Calu3 (cell line): ENCODE data around the gene NLRP6. TPM values are rescaled to one million over a fixed set of nuclear protein-coding genes. Genes with fewer than 3 reads are reported as not detected.
"Not testable (repeated sequence)": the region's sequence is repeated elsewhere in the genome, so short reads cannot be mapped to it uniquely, and the experiment has no call there.

Experiments used
- BruUV-seq: library from RNA; stranded (reverse); fragments of 400-500 nt; replicated peaks from 2 replicates; lab custom pipeline; 2021; lab: Mats Ljungman, UMichigan
- CTCF ChIA-PET: fragments of 300-600 bp; sonication (Branson Sonifier 250); formaldehyde crosslinking; loops from one replicate; lab custom pipeline; 2022; ENCODE audit warnings: antibody characterized with exemption; lab: Charles Lee
- DNase-seq: peaks from one replicate; pipeline ENCODE4 v3.0.0; 2022
- H3K27ac Mint-ChIP-seq: one replicate; pipeline ENCODE4 v1.8.0; 2022; ENCODE audit warnings: mixed read lengths; ENCODE audit not compliant: unreplicated experiment
- H3K27me3 Mint-ChIP-seq: one replicate; pipeline ENCODE4 v1.8.0; 2022; ENCODE audit warnings: mixed read lengths; ENCODE audit not compliant: unreplicated experiment
- H3K36me3 Mint-ChIP-seq: one replicate; pipeline ENCODE4 v1.8.0; 2022; ENCODE audit warnings: mild to moderate bottlenecking, moderate library complexity, mixed read lengths; ENCODE audit not compliant: insufficient read depth, unreplicated experiment
- H3K4me1 Mint-ChIP-seq: one replicate; pipeline ENCODE4 v1.8.0; 2022; ENCODE audit warnings: mild to moderate bottlenecking, low read depth, mixed read lengths; ENCODE audit not compliant: unreplicated experiment
- H3K4me3 Mint-ChIP-seq: one replicate; pipeline ENCODE4 v1.8.0; 2022; ENCODE audit warnings: mild to moderate bottlenecking, low read depth, moderate library complexity, mixed read lengths; ENCODE audit not compliant: unreplicated experiment
- H3K9me3 Mint-ChIP-seq: one replicate; pipeline ENCODE4 v1.8.0; 2022; ENCODE audit warnings: low read depth, mixed read lengths; ENCODE audit not compliant: unreplicated experiment
- intact Hi-C: fragments of 100-400 bp; cut with micrococcal nuclease; formaldehyde crosslinking; loops from one replicate; pipeline ENCODE4 v1.10.0; 2022; ENCODE audit not compliant: unreplicated experiment
- total RNA-seq: library from RNA; stranded (reverse); gene quantifications from 2 replicates; pipeline ENCODE4 v1.2.3, GENCODE V29; 2022
- TF ChIP-seq, protein P1 (sequence below): fragments of 200-600 bp; IDR thresholded peaks from one replicate; pipeline ENCODE4 v1.8.0; 2022; ENCODE audit warnings: antibody characterized with exemption; ENCODE audit not compliant: unreplicated experiment

The NLRP6 gene
- total RNA-seq, 1 experiment from 2014 or later, result not detected

GRCh38 chr11:305844-306211 is 27.6 kb downstream of the NLRP6 start:
- DNase-seq, result no peak
- Mint-ChIP-seq H3K9me3 (no peaks in the 10 kb centered on the region), H3K4me3 (no peak overlapping the region), H3K36me3 (no peaks in the 10 kb centered on the region), H3K27ac (no peak overlapping the region), H3K4me1 (peaks cover 36% of the 10 kb centered on the region), H3K27me3 (peaks cover 38% of the 10 kb centered on the region)
- intact Hi-C loops, result loop anchor here (10.0 kb wide), 1 partner anchor 49 kb away; no protein-coding TSS in a partner anchor
- TF ChIP-seq, protein P1, sequence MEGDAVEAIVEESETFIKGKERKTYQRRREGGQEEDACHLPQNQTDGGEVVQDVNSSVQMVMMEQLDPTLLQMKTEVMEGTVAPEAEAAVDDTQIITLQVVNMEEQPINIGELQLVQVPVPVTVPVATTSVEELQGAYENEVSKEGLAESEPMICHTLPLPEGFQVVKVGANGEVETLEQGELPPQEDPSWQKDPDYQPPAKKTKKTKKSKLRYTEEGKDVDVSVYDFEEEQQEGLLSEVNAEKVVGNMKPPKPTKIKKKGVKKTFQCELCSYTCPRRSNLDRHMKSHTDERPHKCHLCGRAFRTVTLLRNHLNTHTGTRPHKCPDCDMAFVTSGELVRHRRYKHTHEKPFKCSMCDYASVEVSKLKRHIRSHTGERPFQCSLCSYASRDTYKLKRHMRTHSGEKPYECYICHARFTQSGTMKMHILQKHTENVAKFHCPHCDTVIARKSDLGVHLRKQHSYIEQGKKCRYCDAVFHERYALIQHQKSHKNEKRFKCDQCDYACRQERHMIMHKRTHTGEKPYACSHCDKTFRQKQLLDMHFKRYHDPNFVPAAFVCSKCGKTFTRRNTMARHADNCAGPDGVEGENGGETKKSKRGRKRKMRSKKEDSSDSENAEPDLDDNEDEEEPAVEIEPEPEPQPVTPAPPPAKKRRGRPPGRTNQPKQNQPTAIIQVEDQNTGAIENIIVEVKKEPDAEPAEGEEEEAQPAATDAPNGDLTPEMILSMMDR, result no peak
- no TSS peak for BruUV-seq
- CTCF ChIA-PET, result no interaction called here

- no peaks in the 10 kb centered on the region for H3K36me3 Mint-ChIP-seq
- intact Hi-C loops, result loop anchor here (1.0 to 10.0 kb wide), 2 partner anchors 13 to 48 kb away; partner anchors contain the start of gene IFITM3
- H3K27ac Mint-ChIP-seq, result no peak overlapping the region
Observed at GRCh38 chr11:306645-307371, 28.6 kb downstream of the NLRP6 start.

DNA sequence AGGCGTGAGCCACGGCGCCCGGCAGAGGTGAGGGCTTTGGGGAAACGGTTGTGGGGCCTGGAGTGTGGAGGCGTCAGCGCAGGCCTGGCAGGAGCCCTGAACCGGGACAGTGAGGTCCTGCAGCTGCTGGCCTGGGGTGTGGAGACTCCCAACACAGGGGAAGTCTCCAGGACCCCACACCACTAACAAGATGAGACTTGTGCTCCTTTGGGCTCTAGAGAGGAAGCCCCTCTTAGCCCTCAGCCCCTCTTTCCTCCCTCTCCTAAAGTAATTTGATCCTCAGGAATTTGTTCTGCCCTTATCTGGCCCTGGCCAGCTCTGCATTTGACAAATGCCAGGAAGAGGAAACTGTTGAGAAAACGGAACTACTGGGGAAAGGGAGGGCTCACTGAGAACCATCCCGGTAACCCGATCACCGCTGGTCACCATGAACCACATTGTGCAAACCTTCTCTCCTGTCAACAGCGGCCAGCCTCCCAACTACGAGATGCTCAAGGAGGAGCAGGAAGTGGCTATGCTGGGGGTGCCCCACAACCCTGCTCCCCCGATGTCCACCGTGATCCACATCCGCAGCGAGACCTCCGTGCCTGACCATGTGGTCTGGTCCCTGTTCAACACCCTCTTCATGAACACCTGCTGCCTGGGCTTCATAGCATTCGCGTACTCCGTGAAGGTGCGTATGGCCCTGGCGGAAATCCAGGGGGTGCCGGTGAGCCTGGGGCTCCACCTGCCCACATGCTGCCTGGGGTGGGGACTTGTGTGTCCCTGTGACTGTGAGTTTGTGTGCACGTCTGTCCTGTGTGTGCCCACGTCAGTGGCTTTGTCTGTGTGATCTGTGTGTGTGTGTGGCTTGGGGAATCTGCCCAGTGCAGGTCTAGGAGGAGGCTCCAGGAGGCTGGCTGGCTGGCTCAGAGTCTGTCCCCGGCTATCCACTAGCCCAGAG is 29.8 kb downstream of the NLRP6 start, which contains the start of gene IFITM2:
Gene IFITM2 (plus strand): TSS at position 51 of the 943 bp plus-strand sequence. CDS start 377 bp downstream, at position 428.
- H3K27ac Mint-ChIP-seq, H3K36me3 Mint-ChIP-seq, DNase-seq, H3K9me3 Mint-ChIP-seq: not testable (repeated sequence)
- H3K4me1 Mint-ChIP-seq, result peaks cover 25% of the 10 kb centered on the region
- intact Hi-C loops, result loop anchor here (1.0 to 10.0 kb wide), 2 partner anchors 12 to 47 kb away; partner anchors contain the start of gene IFITM3
- peak within 1 kb of the TSS; percentile 47 for H3K4me3 Mint-ChIP-seq
- BruUV-seq, result TSS peak; percentile 55
- peaks cover 40% of the 10 kb centered on the region for H3K27me3 Mint-ChIP-seq
- CTCF ChIA-PET, result interaction anchor here (0.6 kb wide), 1 partner anchor 139 kb away, joined by 4 read pairs; no protein-coding TSS in a partner anchor

More at GRCh38 chr11:306645-307371, 28.6 kb downstream of the NLRP6 start:
- DNase-seq, result no peak
- no TSS peak for BruUV-seq
- Mint-ChIP-seq H3K9me3 (no peaks in the 10 kb centered on the region), H3K27me3 (peaks cover 30% of the 10 kb centered on the region), H3K4me1 (peaks cover 30% of the 10 kb centered on the region), H3K4me3 (no peak overlapping the region)
- CTCF ChIA-PET, result no interaction called here
- TF ChIP-seq, protein P1, result no peak

DNA sequence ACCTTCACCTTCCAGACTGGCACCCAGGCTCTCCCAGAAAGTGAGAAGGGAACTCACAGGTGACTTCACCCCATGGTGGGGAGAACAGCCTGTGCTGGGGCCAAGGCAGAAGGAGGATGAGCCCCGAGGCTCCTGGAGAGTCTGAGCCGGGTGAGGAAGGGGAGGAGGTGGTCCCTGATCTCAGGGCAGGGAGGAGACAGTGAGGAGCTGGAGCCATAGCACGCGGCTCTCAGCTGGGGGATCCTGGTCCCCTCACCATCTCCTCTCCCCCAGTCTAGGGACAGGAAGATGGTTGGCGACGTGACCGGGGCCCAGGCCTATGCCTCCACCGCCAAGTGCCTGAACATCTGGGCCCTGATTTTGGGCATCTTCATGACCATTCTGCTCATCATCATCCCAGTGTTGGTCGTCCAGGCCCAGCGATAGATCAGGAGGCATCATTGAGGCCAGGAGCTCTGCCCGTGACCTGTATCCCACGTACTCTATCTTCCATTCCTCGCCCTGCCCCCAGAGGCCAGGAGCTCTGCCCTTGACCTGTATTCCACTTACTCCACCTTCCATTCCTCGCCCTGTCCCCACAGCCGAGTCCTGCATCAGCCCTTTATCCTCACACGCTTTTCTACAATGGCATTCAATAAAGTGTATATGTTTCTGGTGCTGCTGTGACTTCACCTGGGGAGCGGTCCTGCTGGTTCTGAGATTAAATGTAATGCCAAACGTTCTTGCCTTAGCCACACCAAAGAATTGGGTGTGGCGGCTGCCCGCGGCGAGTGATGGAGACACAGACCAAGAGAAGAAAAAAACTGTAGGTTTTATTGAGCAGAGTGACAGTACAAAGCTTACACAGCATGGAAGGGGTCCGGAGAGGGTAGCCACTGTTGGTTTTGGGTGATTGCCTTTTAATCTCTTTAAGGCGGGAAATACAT is 30.8 kb downstream of the NLRP6 start:
- BruUV-seq, H3K27ac Mint-ChIP-seq, H3K36me3 Mint-ChIP-seq, H3K9me3 Mint-ChIP-seq: not testable (repeated sequence)
- H3K4me1 Mint-ChIP-seq, result peaks cover 27% of the 10 kb centered on the region
- H3K27me3 Mint-ChIP-seq, result peaks cover 50% of the 10 kb centered on the region
- CTCF ChIA-PET, result interaction anchor here (0.7 to 1.0 kb wide), 2 partner anchors 8 to 10 kb away, joined by 3 read pairs; no protein-coding TSS in a partner anchor
- H3K4me3 Mint-ChIP-seq, result peak overlapping the region; percentile 47
- intact Hi-C loops, result loop anchor here (10.0 kb wide), 1 partner anchor 46 kb away; no protein-coding TSS in a partner anchor
- DNase-seq, result peak; percentile 28

DNA sequence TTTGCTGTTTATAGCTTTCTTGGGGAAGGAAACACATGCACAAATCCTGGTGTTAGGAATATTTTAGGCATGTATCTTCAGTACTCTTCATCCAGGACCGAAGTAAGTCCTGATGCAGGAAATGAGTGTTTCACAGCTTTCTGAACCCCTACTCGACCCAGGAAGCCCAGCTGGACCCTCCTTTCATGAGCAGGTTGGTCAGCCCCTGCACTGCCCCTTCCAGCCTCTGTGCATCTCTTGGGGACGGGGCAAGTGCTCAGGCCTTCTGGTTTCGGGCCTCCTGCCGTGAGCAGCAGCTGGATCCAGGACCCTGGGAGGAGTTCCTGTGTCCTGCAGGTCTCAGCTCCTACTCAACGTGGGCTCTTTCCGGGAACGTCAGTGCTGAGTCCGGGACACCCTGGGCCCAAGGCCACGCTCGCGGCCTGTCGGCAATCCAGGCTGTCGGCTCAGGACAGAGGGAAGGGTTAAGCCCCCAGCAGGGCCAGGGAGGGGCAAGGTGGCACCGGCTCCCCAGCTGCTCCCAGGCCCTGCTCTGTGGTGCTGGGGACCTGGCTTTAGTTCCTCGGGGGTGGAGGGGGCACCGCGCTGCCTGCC is 31.9 kb downstream of the NLRP6 start:
- CTCF ChIA-PET, result interaction anchor here (0.7 to 1.0 kb wide), 2 partner anchors 9 kb away, joined by 3 read pairs; no protein-coding TSS in a partner anchor
- H3K27me3 Mint-ChIP-seq, result peaks cover 59% of the 10 kb centered on the region
- not testable (repeated sequence) for H3K27ac Mint-ChIP-seq, H3K4me3 Mint-ChIP-seq, H3K36me3 Mint-ChIP-seq, BruUV-seq, H3K9me3 Mint-ChIP-seq, DNase-seq
- H3K4me1 Mint-ChIP-seq, result peaks cover 33% of the 10 kb centered on the region
- intact Hi-C loops, result loop anchor here (10.0 kb wide), 1 partner anchor 45 kb away; no protein-coding TSS in a partner anchor

DNA sequence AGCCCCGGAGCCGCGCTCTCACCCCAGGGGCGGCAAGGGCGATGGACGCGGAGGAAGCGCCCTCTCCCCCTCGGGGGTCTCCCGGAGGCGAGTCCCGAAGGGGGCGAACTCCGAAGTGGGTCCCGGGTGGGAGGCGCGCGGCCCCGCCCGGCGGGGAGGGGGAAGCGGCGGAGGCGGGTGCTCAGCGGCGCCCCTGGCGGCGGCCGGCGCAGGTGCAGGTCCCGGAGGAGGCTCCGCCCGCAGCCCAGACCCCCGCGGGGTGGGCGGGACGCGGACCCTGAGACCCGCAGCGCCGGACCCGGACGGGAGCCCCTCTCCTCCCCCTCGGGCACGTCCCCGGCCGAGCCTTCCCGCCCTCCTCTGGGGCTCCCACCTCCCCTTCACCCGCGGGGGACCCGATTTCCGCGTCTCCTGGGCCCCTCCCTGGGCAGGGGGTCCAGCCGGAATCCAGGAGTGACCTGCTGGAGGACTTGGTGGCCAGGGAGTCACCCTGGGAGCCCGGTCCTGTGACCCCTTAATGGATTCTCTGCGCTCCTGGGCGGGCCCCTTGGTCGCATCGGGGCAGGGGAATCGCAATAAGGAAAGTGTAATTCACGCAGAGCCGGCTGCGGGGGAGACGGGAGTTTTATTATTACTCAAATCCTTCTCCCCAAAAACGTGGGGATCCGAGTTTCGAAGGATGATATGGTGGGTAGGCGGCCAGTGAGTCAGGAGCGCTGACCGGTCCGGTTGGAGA is 33.0 kb downstream of the NLRP6 start:
- H3K27me3 Mint-ChIP-seq, result peaks cover 61% of the 10 kb centered on the region
- BruUV-seq, H3K9me3 Mint-ChIP-seq, H3K4me3 Mint-ChIP-seq, H3K27ac Mint-ChIP-seq, DNase-seq, intact Hi-C loops, H3K36me3 Mint-ChIP-seq, CTCF ChIA-PET: not testable (repeated sequence)
- H3K4me1 Mint-ChIP-seq, result peaks cover 33% of the 10 kb centered on the region
